Inflammatory macrophage treated with lipopolysaccharide for 4 hours (primary cell): ENCODE data around the gene SIMC1.
"Not testable (repeated sequence)": the region's sequence is repeated elsewhere in the genome, so short reads cannot be mapped to it uniquely, and the experiment has no call there.

Source experiments
- DNase-seq: peaks from one replicate; pipeline ENCODE4 v3.0.0-alpha.2; 2020

SIMC1 gene

DNA sequence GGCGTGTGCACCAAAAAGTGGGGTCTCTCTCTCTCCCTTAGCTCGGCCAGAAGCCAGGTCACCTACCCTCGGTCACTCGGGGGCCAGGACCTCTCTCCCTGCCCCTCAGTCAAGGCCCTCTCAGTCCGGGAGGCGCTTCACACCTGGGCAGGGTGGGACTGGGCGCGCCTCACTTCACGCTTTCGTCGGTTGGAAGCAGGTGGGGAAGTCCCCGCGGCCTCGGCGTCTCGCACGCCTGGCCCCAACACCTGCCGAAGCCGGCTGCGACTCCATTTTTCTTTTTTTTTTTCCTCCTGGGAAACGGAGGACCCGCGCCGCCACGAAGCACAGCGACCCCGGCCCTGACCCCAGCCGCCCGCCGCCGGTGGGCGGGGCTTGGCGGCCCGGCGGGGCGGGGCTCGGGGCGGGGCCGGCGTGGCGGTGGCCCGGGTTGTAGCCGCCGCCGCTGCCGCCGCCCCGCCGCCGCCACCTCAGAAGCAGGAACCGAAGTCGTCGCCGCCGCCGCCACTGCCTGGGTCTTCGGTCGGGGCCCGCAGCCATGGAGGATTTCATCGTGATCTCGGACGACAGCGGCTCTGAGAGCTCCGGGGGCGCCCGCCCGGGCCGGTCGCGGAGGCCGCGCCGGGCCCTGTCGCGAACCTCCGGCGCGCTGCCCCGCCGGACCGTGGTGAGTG, at the start of gene SIMC1:
TSS of gene SIMC1 (plus strand) at position 454 of the 674 bp plus-strand sequence. CDS start at position 539, 85 bp downstream.
- DNase-seq: peak; percentile 21

GRCh38 chr5:176188506-176189193, 49.6 kb upstream of the SIMC1 start:
- DNase-seq: no peak

GRCh38 chr5:176189857-176190256, 48.4 kb upstream of the SIMC1 start:
- DNase-seq: no peak

DNA sequence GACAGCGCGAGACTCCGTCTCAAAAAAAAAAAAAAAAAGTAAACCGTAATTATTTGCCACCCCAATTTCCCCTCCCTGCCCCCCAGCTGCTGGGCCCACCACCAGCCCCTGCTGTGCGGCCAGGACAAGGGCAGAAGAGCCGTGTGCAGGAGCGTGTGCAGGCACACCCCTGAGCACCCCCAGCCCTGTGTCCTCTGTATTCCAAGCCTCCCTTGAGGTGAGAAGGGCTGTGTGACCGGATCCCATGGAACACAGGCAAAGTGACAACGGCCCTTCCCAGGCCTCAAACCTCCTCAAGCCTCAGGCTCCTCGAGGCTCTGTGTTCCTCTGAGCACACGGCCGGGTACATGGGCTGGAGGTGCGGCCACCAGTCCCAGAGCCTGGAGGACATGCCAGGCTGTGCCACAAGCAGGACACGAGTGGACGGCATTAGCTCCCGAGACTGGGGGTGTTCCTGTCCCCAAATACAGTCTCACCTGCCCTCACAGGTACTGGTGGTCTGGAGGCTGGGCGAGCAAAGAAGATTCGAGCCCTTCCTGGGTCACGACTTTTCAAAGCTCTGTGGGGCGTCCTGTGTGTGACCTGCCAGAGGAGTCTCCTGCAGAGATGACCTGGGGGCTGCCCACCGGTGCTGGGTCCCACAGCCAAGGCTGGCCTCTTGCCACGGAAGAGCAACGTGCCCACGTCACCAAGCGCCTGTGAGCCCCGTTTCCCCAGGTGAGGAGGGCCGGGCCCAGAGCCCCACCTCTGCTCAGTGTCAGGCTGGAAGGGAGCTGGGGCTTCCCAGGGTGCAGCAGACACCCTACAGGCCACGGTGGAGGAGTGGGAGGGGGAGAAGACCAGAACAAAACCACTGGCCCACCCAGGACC, 47.1 kb upstream of the SIMC1 start:
- DNase-seq: no peak

GRCh38 chr5:176192094-176192721, 46.0 kb upstream of the SIMC1 start:
- DNase-seq: no peak

DNA sequence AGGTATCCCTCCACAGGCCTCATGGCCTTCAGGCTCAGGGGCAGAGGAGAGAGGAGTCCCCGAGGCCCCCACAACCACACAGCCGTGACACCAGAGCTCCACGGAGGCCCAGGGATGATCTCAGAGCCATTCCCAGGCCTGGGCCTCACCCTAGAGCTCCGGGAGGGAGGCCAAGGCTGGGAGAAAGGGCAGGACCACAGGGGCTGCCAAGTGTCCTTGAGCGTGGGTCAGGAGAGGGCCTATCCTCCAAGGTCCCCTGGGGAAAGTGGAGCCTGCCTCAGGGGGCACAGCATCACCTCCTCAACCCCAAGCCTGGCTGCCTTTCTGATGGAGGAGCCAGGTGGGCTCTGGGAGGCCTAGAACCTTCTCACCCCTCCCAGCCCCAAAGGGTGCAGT, 45.5 kb upstream of the SIMC1 start:
- DNase-seq: not testable (repeated sequence)

GRCh38 chr5:176193636-176194035, 44.6 kb upstream of the SIMC1 start:
- not testable (repeated sequence) for DNase-seq

DNA sequence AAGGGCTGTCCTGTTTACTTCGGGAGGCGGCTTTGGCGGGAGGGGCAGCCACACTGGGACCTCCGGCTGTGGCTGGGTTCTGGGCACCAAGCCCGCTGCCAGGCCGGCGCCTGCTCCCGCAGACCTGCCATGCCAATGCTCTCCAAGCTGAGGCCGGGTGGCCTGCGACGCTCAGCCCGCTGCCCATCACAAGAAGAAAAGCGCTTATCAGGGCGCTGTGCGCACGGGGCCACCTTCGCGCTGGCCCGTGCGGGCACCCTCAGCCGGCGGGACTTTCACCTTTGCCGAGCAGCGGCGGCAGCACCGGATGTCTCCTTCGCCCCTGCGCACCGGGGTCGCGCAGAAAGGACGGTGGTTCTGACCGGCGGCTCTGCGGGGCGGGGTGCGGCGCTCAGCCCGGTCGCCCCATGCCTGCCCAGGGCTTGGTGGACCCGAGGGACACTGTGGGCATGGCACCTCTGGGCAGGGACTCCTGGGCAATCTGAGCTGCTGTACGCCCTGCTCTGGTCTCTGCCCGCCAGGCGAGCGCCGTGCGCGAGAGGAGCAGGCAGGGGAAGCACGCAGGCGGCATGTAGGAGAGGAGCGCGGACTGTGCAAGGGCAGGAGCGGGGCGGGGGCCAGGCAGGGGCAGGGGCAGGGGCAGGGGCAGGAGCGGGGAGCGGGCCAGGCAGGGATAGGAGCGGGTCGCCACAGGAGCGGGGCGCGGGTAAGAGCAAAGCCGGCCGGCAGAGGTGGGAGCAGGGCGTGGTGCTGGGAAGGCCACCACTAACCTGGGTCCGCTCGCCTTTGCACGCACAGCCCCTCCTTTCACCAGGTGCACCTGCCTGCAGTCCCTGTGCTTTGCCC, 43.8 kb upstream of the SIMC1 start:
- not testable (repeated sequence) for DNase-seq

- not testable (repeated sequence) for DNase-seq
Measured at GRCh38 chr5:176195084-176195413, 43.2 kb upstream of the SIMC1 start.

GRCh38 chr5:176195487-176196207, 42.6 kb upstream of the SIMC1 start:
- not testable (repeated sequence) for DNase-seq

- not testable (repeated sequence) for DNase-seq
Measured at GRCh38 chr5:176196781-176197180, 41.4 kb upstream of the SIMC1 start.

DNA sequence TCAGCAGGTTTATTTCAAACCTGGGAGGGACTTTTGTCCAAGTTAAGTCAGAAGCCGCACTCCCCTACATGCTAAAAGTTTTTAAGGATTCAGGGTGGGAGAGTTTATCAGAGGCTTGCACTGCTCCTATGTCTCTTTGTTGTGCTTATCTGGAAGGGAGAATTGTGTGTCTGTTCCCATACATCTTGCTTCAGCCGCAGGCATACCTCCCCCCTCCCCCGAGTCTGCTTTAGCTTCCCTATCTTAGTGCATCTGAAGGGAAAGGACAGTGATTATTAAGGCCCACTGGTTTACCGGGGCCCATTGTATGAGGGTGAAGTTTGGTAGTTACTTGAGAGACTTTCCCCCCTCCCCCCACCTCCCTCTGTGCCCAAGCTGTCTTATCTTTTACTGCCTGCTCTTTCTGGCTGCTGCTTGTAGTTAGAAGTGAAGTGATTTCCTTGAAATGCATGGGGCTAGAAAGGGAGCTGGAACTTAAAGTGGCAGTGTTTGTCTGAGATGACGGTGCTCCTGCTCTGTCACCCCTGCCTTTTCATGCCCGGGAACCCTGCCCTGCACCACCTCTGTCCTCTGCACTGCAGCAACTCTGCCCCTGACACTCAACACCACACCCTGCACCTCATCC, 40.9 kb upstream of the SIMC1 start:
- not testable (repeated sequence) for DNase-seq

DNA sequence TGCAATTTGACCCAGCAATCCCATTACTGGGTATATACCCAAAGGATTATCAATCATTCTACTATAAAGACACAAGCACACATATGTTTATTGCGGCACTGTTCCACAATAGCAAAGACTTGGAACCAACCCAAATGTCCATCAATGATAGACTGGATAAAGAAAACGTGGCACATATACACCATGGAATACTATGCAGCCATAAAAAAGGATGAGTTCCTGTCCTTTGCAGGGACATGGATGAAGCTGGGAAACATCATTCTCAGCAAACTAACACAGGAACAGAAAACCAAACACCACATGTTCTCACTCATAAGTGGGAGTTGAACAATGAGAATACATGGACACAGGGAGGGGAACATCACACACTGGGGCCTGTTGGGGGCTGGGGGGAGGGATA, 39.9 kb upstream of the SIMC1 start:
- not testable (repeated sequence) for DNase-seq

GRCh38 chr5:176198991-176199733, 39.1 kb upstream of the SIMC1 start:
- DNase-seq: not testable (repeated sequence)

DNA sequence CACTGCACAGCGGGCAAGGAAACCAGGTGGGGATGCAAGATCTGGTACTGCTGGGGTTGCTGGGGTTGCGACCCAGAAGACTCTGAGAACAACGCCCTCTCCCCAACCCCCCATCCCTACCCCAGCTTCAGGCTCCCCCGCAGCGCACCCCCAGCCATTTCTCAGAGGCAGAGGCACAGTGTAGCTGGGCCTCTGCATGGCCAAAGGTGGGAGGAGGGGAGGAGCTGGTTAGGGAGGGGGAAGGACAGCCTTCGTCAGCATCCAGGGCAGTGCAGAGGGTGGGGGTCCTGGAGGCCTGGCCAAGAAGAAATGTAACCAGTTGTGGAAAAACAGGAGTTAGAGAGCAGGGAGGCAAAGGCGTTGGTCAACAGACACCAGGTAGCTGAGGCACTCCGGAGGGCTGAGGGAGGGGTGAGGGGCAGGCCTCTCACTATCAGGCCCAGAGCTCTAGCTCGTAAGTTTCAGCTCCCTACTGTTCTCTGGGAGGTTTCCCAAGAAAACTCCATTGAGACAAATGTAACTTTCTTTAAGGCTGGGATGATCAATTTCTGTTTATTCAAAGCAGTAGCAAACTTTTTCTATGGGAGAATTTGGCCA, 38.3 kb upstream of the SIMC1 start:
- DNase-seq: not testable (repeated sequence)

GRCh38 chr5:176201811-176202210, 36.4 kb upstream of the SIMC1 start:
- DNase-seq: no peak

- DNase-seq: no peak
Measured at GRCh38 chr5:176203086-176203485, 35.1 kb upstream of the SIMC1 start.

DNA sequence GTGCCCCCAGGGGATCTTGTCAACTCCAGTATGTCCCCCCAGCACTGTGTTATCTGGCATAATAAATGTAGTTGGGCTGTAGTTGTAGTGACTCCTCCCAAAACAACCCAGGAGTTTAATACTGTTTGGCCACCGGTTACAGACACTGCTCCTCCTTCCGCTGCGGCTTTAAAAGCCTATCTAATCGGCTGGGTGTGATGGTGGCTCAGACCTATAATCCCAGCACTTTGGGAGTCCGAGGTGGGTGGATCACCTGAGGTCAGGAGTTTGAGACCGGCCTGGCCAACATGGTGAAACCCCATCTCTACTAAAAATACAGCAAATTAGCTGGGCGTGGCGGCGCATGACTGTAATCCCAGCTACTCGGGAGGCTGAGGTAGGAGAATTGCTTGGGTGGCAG, 34.7 kb upstream of the SIMC1 start:
- DNase-seq: not testable (repeated sequence)

DNA sequence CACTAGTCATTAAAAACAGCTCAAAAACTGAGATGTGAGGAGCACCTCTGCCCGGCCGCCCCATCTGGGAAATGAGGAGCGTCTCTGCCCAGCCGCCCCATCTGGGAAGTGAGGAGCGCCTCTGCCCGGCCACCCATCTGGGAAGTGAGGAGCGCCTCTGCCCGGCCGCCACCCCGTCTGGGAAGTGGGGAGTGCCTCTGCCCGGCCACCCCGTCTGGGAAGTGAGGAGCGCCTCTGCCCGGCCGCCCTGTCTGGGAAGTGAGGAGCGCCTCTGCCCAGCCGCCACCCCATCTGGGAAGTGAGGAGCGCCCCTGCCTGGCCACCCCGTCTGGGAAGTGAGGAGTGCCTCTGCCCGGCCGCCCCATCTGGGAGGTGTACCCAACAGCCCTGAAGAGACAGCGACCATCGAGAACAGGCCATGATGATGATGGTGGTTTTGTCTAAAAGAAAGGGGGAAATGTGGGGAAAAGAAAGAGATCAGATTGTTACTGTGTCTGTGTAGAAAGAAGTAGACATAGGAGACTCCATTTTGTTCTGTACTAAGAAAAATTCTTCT, 23.7 kb upstream of the SIMC1 start:
- DNase-seq: not testable (repeated sequence)
